Measurements from ENCODE around the gene C11orf91. TPM values are rescaled to one million over a fixed set of nuclear protein-coding genes. Genes with fewer than 3 reads are reported as not detected.
"Not testable (repeated sequence)": the region's sequence is repeated elsewhere in the genome, so short reads cannot be mapped to it uniquely, and the experiment has no call there.

The C11orf91 gene
- total RNA-seq, 1 experiment from 2014 or later = not detected

GRCh38 chr11:33682019-33682418, 18.6 kb downstream of the C11orf91 start:
- Histone ChIP-seq H3K9me3 (replicated peaks) (no peaks in the 10 kb centered on the region), H3K27ac (no peak overlapping the region), H3K36me3 (no peaks in the 10 kb centered on the region), H3K4me1 (peaks cover 6% of the 10 kb centered on the region; the same call in 1 of the 2 replicates), H3K4me3 (no peak overlapping the region), H3K27me3 (no peaks in the 10 kb centered on the region)
- DNase-seq = no peak

GRCh38 chr11:33678616-33679015, 22.0 kb downstream of the C11orf91 start:
- not testable (repeated sequence) for H3K9me3 ChIP-seq (replicated peaks); H3K4me1 ChIP-seq; H3K4me3 ChIP-seq; H3K27ac ChIP-seq; DNase-seq; H3K36me3 ChIP-seq; H3K27me3 ChIP-seq

GRCh38 chr11:33674035-33674814, 26.4 kb downstream of the C11orf91 start:
- H3K4me1 ChIP-seq = peaks cover 20% of the 10 kb centered on the region
- DNase-seq = no peak
- H3K9me3 ChIP-seq (replicated peaks) = no peaks in the 10 kb centered on the region
- H3K27ac ChIP-seq = no peak overlapping the region; the same call in 1 of the 2 replicates
- no peaks in the 10 kb centered on the region for H3K36me3 ChIP-seq
- H3K4me3 ChIP-seq = no peak overlapping the region
- H3K27me3 ChIP-seq = no peaks in the 10 kb centered on the region

DNA sequence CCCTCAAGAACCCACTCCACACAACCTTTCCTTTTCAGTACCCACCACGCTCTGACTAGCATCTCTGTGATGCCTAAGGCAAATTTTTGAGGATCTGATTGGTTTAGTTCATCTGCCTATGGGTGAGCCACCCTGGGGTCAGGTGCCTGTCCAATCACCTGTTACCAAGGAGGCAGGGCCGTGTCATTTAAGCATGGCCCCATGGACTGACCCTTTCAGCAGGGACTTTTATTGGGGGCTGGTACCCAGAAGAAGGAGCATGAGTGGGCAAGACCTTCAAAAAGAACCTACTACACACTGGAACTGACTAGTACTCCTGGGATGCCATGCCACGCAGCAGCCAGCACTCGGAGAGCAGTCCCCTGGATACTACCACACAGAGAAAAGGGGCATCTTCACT, 28.4 kb downstream of the C11orf91 start:
- Histone ChIP-seq H3K4me1 (peaks cover 37% of the 10 kb centered on the region), H3K27ac (no peak overlapping the region), H3K27me3 (no peaks in the 10 kb centered on the region), H3K4me3 (no peak overlapping the region), H3K36me3 (no peaks in the 10 kb centered on the region), H3K9me3 (replicated peaks) (no peaks in the 10 kb centered on the region)
- DNase-seq = no peak

GRCh38 chr11:33670250-33671011, 30.2 kb downstream of the C11orf91 start:
- no peaks in the 10 kb centered on the region for H3K27me3 ChIP-seq
- 0 out of 2 replicates have a peak overlapping the region, but pooled peaks have one; percentile 6 for H3K27ac ChIP-seq
- H3K9me3 ChIP-seq (replicated peaks) = no peaks in the 10 kb centered on the region
- no peak for DNase-seq
- H3K4me3 ChIP-seq = no peak overlapping the region
- H3K36me3 ChIP-seq = no peaks in the 10 kb centered on the region
- H3K4me1 ChIP-seq = peaks cover 37% of the 10 kb centered on the region

GRCh38 chr11:33669598-33670249, 30.9 kb downstream of the C11orf91 start:
- Histone ChIP-seq H3K4me3 (no peak overlapping the region), H3K36me3 (no peaks in the 10 kb centered on the region), H3K27me3 (no peaks in the 10 kb centered on the region), H3K4me1 (peaks cover 37% of the 10 kb centered on the region), H3K27ac (peak overlapping the region; percentile 91; the same call in 1 of the 2 replicates), H3K9me3 (replicated peaks) (no peaks in the 10 kb centered on the region)
- no peak for DNase-seq

GRCh38 chr11:33668951-33669596, 31.6 kb downstream of the C11orf91 start:
- DNase-seq = no peak
- no peaks in the 10 kb centered on the region for H3K9me3 ChIP-seq (replicated peaks)

DNA sequence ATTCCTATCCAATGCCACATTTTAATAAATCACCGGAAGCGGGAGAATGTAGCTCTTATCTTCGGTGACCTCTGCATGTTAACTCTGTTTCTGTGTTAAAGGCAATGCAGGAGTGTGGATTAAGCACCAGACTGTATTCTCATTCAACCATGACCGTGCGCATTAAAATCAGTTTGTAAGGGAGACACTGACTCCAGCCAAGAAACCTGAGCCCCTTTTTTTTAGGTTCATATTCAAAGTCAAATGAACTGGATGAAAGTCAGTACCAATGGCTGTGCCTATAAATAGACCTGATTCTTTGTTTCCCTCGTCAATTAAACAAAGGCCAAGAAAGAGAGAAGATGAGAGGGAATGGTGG, 32.2 kb downstream of the C11orf91 start:
- H3K27me3 ChIP-seq = no peaks in the 10 kb centered on the region
- H3K36me3 ChIP-seq = no peaks in the 10 kb centered on the region
- H3K4me1 ChIP-seq = peaks cover 37% of the 10 kb centered on the region
- peak overlapping the region; percentile 91 for H3K27ac ChIP-seq
- H3K4me3 ChIP-seq = no peak overlapping the region
- H3K9me3 ChIP-seq (replicated peaks) = no peaks in the 10 kb centered on the region
- DNase-seq = peak; percentile 77 to 90

More at GRCh38 chr11:33668951-33669596, 31.6 kb downstream of the C11orf91 start:
- no peak overlapping the region for H3K4me3 ChIP-seq
- no peaks in the 10 kb centered on the region for H3K36me3 ChIP-seq
- peaks cover 37% of the 10 kb centered on the region for H3K4me1 ChIP-seq
- no peaks in the 10 kb centered on the region for H3K27me3 ChIP-seq
- H3K27ac ChIP-seq = peak overlapping the region; percentile 91

- Histone ChIP-seq H3K36me3 (no peaks in the 10 kb centered on the region), H3K4me3 (no peak overlapping the region), H3K27me3 (no peaks in the 10 kb centered on the region), H3K4me1 (peaks cover 37% of the 10 kb centered on the region), H3K27ac (peak overlapping the region; percentile 91), H3K9me3 (replicated peaks) (no peaks in the 10 kb centered on the region)
- no peak for DNase-seq
Observed at GRCh38 chr11:33667819-33668467, 32.7 kb downstream of the C11orf91 start.

GRCh38 chr11:33665350-33666106, 35.1 kb downstream of the C11orf91 start:
- Histone ChIP-seq H3K36me3 (no peaks in the 10 kb centered on the region), H3K27ac (no peak overlapping the region), H3K9me3 (replicated peaks) (no peaks in the 10 kb centered on the region), H3K4me1 (peaks cover 30% of the 10 kb centered on the region), H3K27me3 (no peaks in the 10 kb centered on the region), H3K4me3 (no peak overlapping the region)
- no peak for DNase-seq

DNA sequence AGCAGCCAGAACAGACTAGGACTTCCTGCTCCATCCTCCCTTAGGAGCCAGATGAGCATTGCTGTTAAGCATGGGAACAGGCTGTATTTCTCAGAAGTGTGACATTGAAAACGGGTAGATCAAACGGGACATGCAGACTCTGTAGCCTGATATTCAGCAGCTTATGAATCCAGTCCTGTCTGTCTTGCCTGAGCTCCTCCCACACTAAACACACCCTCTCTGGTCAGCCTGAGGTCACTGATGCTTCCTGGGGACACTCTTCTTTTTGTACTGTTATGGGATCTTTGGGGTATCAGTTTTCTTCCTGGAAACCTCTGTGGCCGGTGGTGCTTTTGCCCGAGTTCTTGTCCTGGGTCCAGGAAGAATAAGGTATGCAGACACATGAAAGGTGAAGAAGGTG, 35.8 kb downstream of the C11orf91 start:
- Histone ChIP-seq H3K4me3 (no peak overlapping the region), H3K36me3 (no peaks in the 10 kb centered on the region), H3K27ac (no peak overlapping the region), H3K27me3 (no peaks in the 10 kb centered on the region), H3K9me3 (replicated peaks) (no peaks in the 10 kb centered on the region), H3K4me1 (peaks cover 26% of the 10 kb centered on the region)
- DNase-seq = no peak

DNA sequence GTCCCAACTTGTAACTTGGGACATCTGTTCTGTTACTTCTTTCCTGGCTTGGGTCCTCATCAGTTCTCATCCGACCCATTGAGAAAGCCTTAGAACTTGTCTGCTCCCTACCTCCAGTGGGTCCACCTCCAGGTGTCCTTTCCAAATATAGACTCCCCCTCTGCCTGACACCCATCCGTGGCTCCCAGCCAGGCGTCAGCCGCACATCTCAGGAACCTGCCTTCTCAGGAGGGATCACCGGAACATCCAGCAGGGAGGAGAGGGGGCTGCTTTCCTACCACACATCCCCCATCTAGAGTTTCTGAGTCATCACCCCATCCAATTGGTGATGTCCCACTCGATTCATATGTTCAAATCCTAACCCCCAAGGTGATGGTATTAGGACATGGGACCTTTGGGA, 36.5 kb downstream of the C11orf91 start:
- H3K4me3 ChIP-seq = no peak overlapping the region

DNA sequence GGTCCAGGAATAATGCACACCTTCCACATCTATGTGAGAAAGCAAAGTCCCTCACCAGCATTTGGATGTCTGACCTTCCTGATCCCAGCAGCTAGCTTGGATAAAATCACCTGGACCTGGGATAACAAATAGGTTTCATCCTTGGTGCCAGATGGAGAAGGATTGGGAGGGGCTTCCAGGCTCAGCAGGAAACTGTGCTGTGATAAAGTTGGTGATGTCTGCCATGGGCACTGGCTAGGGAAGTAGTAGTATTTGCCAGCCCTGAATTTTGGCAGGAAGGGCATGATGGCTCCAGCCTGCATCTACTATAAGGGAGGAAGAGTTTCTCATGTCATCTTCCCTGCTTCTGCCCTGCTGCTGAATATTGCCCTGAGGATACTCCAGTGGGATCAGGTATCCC, 37.5 kb downstream of the C11orf91 start:
- DNase-seq = no peak
- Histone ChIP-seq H3K36me3 (no peaks in the 10 kb centered on the region), H3K4me3 (no peak overlapping the region)

More for the DNA sequence above, 36.5 kb downstream of the C11orf91 start:
- 0 out of 2 replicates have a peak, but pooled peaks cover 3% of the 10 kb centered on the region for H3K9me3 ChIP-seq (replicated peaks)
- peaks cover 26% of the 10 kb centered on the region for H3K4me1 ChIP-seq
- H3K36me3 ChIP-seq = no peaks in the 10 kb centered on the region
- H3K27ac ChIP-seq = no peak overlapping the region
- H3K27me3 ChIP-seq = no peaks in the 10 kb centered on the region
- DNase-seq = no peak

More for the DNA sequence above, 37.5 kb downstream of the C11orf91 start:
- peaks cover 23% of the 10 kb centered on the region for H3K4me1 ChIP-seq
- 0 out of 2 replicates have a peak, but pooled peaks cover 3% of the 10 kb centered on the region for H3K9me3 ChIP-seq (replicated peaks)
- no peaks in the 10 kb centered on the region for H3K27me3 ChIP-seq
- H3K27ac ChIP-seq = no peak overlapping the region

Measured in SJCRH30 (cell line).